Skeletal muscle tissue (tissue), 4 donors: ENCODE data around the gene PIGS. TPM values are rescaled to one million over a fixed set of nuclear protein-coding genes. Genes with fewer than 3 reads are reported as not detected.
"Not testable (repeated sequence)": the region's sequence is repeated elsewhere in the genome, so short reads cannot be mapped to it uniquely, and the experiment has no call there.

Source experiments
- H3K27ac ChIP-seq: one replicate; pipeline ENCODE4 v1.7.0; 2013; ENCODE audit warnings: mild to moderate bottlenecking, low read depth, low read length, inconsistent platforms
- H3K27me3 ChIP-seq, 3 donors: one replicate each; pipeline ENCODE4 v1.7.0; 2013; ENCODE audit warnings: low read length in 3 of 3; ENCODE audit not compliant: control insufficient read depth in 3 of 3, insufficient read depth in 3 of 3
- H3K36me3 ChIP-seq, 3 donors: one replicate each; pipeline ENCODE4 v1.7.0; 2013; ENCODE audit warnings: low read length in 3 of 3; ENCODE audit not compliant: control insufficient read depth in 3 of 3, insufficient read depth in 3 of 3
- H3K4me1 ChIP-seq, 3 donors: one replicate each; pipeline ENCODE4 v1.7.0; 2013; ENCODE audit warnings: low read length in 3 of 3, mild to moderate bottlenecking in 3 of 3; ENCODE audit not compliant: control insufficient read depth in 3 of 3, insufficient read depth in 3 of 3
- H3K4me3 ChIP-seq, 3 donors: one replicate each; pipeline ENCODE4 v1.7.0; 2013; ENCODE audit warnings: low read length in 3 of 3
- H3K9ac ChIP-seq, 3 donors: one replicate each; pipeline ENCODE4 v1.7.0; 2013; ENCODE audit warnings: low read length in 3 of 3, mild to moderate bottlenecking in 3 of 3, moderate library complexity in 2 of 3, low read depth in 1 of 3
- H3K9me3 ChIP-seq, 3 donors: one replicate each; pipeline ENCODE4 v1.7.0; 2013; ENCODE audit warnings: low read length in 3 of 3; ENCODE audit not compliant: control insufficient read depth in 3 of 3
- total RNA-seq: library from RNA; depleted of rRNA; stranded (reverse); fragments of >200 nt; gene quantifications from one replicate; pipeline ENCODE4 v1.2.3, GENCODE V29; 2014
- donor health status: Osteomylitis.

PIGS gene
- total RNA-seq, 1 donor from 2014 or later, result 19.3 TPM

DNA sequence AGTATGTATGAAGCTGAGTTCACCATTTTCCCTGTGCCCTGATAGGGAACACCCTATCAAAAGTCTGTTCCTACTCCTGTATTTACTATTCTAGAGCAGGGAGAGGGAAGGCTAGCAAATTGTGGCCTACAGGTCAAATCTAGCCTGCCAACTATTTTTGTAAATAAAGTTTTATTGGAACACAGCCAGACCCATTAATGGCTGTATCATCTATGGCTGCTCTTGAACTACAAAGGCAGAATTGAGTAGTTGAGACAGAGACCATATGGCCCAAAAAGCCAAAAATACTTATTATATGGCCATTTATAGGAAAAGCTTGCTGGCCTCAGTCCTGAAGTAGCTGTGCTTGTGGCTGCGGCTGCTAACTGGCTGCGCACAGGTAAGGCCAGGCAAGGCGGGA, 9.6 kb upstream of the PIGS start:
- H3K4me1 ChIP-seq, result peaks cover 6 to 10% (median 10%) of the 10 kb centered on the region in 3 donors
- no peak overlapping the region for H3K9ac ChIP-seq
- H3K36me3 ChIP-seq, result peaks cover 7 to 10% (median 8%) of the 10 kb centered on the region in 3 donors
- no peaks in the 10 kb centered on the region for H3K27me3 ChIP-seq
- H3K4me3 ChIP-seq, result no peak overlapping the region
- no peaks in the 10 kb centered on the region for H3K9me3 ChIP-seq
- no peak overlapping the region for H3K27ac ChIP-seq

DNA sequence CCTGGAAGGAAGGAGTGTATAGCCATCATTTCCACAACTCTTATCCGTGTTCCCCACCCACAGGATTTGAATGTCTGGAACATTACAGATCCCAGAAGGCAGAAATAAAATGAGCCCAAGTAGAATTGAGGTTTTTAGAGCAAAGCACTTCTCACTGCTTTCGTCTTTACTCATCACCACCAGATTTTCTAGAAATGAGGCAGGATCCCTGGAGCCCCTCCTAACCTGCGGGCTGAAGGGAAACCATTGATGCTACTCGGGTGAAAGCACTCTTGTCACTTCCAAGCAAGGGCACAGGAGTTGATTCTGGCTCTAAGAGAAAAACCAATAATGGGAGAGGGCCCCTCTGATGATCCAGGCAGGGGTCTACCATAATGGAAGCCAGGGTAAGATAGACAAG, 8.2 kb upstream of the PIGS start:
- peaks cover 10 to 11% (median 11%) of the 10 kb centered on the region in 3 donors for H3K4me1 ChIP-seq

DNA sequence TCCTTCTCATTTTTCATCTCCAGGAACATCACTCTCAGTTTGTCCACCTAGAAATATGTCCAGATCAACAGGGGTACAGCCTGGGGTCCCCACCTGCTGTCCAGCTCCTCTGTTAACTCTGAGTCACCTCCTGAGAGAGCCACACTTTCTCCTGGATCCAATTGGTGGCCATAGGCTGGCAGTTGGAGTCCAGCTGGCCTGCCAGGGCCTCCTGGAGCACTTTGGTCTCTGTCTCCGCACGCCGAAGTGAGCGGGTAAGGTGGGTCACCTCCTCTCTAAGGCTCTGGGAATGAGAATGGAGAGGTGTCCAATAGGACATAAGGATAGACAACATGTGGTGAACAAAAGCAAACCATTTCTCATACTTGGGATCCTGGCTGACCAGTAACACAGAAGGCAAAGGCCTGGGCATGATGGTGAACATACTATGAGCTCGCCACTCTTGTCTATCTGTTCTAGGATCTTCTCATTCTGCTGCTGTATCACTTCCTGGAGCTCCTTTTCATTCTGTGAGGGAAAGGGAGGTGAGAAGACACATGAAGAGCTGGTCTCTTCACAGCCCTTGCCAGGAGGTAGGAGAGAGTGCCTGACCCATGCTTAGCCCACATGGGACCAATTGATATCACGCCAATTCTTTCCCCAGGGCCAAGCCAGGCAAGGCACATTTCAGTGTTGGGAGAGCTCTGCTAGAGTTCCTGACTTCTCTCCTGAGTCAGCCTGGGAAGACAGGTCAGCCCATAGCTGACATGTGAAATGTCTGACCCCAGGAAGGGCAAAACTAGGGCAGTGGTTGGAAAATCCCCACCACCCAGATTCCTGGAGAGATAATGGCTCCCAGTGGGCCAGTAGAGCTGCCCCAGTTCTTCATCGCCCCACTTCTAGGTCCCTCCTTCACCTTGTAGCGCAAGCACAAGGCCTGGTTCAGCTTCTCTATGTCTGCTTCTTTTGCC, 7.2 kb upstream of the PIGS start:
- Histone ChIP-seq H3K4me3 (no peak overlapping the region), H3K27me3 (no peaks in the 10 kb centered on the region), H3K9me3 (no peaks in the 10 kb centered on the region), H3K36me3 (peaks cover 0 to 3% (median 0%) of the 10 kb centered on the region in 3 donors), H3K27ac (no peak overlapping the region), H3K4me1 (peaks cover 10 to 11% (median 11%) of the 10 kb centered on the region in 3 donors), H3K9ac (no peak overlapping the region)

More for the DNA sequence above, 8.2 kb upstream of the PIGS start:
- H3K27ac ChIP-seq, result no peak overlapping the region
- H3K36me3 ChIP-seq, result peaks cover 0 to 5% (median 3%) of the 10 kb centered on the region in 3 donors
- no peak overlapping the region for H3K9ac ChIP-seq
- no peak overlapping the region for H3K4me3 ChIP-seq
- no peaks in the 10 kb centered on the region for H3K27me3 ChIP-seq
- no peaks in the 10 kb centered on the region for H3K9me3 ChIP-seq

DNA sequence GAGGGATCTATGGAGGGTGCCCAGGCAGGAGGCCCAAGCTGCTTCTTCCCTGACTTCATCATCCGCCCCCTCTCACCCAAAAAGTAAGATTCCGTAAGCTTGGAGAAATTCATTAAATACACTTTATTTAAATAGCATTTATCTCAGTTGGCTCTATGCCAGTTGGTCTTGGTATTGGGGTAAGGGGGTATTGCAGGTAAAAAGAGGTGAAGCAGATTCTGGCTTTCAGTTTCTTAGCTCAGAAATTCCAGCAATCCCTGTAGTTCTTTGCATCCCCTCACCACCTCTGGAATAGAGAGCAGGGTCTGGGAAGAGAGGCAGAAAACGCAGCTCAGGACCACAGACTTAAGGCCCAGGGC, 6.1 kb upstream of the PIGS start:
- Histone ChIP-seq H3K4me3 (no peak overlapping the region), H3K4me1 (peaks cover 11 to 16% (median 12%) of the 10 kb centered on the region in 3 donors), H3K36me3 (no peaks in the 10 kb centered on the region), H3K27me3 (no peaks in the 10 kb centered on the region), H3K9me3 (no peaks in the 10 kb centered on the region), H3K9ac (no peak overlapping the region), H3K27ac (no peak overlapping the region)

DNA sequence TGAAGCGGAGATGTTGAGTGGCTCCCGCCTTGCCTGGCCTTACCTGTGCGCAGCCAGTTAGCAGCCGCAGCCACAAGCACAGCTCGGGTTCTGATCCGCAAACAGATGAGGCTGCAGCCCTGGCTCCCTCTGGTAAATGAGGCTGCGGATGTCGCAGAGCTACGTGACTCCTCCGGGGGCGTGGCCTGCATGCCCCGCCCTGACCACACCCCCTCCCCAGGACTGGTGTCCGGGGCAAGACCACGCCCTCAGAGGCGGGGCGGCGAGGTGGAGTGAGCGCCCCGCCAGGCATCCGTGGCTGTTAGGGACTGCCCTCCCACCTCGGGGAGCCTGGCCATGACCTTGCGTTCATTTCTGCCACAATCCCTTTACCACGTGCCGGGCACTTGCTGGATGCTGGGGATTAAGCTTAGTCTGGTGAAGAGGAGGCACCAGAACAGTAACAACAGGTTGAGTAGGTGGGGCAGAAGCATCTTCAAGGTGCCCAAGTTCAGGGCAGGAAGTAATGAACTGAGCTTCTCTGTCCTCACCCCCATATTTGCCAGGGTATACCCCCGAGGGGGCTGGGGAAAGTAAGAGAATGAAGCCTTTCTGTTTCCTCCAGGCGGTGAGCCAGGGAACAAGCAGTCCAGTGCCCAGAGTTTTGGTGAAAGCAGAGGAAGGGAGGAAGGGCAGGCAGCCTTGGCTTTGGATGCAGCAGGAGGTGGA, 5.6 kb upstream of the PIGS start, which contains the start of gene ALDOC:
ALDOC (minus strand) TSS at position 138 of the 708 bp plus-strand sequence. CDS start 1,363 bp downstream, outside the sequence.
- Histone ChIP-seq H3K4me1 (peaks cover 16 to 21% (median 17%) of the 10 kb centered on the region in 3 donors), H3K27ac (no peak within 1 kb of the TSS), H3K9me3 (no peaks in the 10 kb centered on the region), H3K27me3 (no peaks in the 10 kb centered on the region), H3K9ac (peak within 1 kb of the TSS in 1 of 3 donors; percentile 50), H3K36me3 (no peaks in the 10 kb centered on the region), H3K4me3 (peak within 1 kb of the TSS; percentile 54 to 68 (median 54))

DNA sequence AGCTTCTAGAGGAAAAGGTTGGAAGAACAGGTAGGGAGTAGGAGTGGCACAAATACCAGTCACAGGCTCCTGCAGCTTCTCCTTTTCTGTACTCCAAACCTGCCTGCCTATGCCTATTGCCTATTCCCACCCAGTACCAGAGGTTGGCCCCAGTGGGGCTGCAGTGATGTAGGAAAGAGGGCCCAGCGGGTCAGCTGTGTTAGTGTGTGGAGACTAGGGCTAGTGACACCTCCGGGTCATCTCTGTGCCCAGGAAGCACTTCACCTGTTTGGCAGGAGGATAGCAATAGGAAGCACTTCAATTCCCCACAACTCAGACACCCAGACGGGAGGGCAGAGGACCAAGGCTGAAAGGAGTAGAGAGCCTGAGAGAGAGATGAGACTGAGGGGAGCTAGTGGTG, 4.7 kb upstream of the PIGS start:
- H3K36me3 ChIP-seq, H3K9ac ChIP-seq, H3K4me3 ChIP-seq, H3K27ac ChIP-seq, H3K27me3 ChIP-seq, H3K9me3 ChIP-seq: not testable (repeated sequence)
- peaks cover 18 to 21% (median 20%) of the 10 kb centered on the region in 3 donors for H3K4me1 ChIP-seq

DNA sequence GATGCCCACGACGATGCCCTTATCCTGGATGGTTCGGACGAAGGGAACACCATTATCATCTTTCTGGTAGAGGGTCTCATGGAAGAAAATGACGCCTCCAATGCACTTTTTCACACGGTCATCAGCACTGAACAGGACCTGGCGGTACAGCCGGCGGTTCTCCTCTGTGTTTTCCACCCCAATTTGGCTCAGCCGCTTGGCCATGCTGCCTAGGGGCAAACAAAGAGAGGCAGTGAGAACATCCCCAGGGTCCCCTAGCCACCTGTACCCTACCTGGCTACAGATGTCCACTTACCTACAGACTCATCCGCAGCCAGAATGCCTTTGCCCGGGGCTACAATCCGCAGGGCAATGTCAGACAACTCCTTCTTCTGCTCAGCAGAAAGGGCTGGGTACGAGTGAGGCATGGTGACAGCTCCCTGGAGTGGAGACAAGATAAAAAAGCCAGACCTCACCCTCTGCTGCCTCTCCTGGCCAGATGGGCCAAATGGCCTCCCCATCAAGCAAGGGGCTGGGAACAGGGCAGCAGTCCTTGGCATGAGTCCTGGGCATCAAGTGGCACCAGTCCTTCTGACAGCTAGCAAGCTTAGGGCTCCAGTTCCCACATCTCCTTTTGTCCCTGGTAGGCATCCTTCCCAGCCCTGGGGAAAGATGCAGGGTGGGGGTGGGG, 3.9 kb upstream of the PIGS start:
- H3K27me3 ChIP-seq, result no peaks in the 10 kb centered on the region
- no peak overlapping the region for H3K4me3 ChIP-seq
- no peaks in the 10 kb centered on the region for H3K36me3 ChIP-seq
- H3K4me1 ChIP-seq, result peaks cover 23 to 26% (median 25%) of the 10 kb centered on the region in 3 donors
- H3K9ac ChIP-seq, result no peak overlapping the region
- H3K9me3 ChIP-seq, result no peaks in the 10 kb centered on the region
- H3K27ac ChIP-seq, result no peak overlapping the region

DNA sequence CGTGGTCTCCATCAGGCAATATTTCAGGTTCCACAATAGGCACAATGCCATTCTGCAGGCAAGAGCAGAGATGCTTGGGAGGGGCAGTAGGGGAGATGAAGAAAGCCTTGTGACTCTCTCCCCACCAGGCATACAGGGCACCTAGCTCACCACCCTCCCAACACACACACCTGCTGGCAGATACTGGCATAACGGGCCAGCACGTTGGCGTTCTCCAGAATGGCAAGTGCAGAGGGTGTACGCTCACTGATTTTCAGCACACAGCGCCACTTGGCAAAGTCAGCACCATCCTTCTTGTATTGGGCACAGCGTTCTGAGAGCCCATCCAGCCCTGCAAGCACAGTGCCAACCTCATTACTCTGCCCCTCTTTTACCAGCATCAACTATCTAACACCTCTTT, 3.2 kb upstream of the PIGS start:
- H3K9ac ChIP-seq, result no peak overlapping the region
- no peaks in the 10 kb centered on the region for H3K27me3 ChIP-seq
- H3K9me3 ChIP-seq, result no peaks in the 10 kb centered on the region
- H3K36me3 ChIP-seq, result no peaks in the 10 kb centered on the region
- no peak overlapping the region for H3K4me3 ChIP-seq
- H3K4me1 ChIP-seq, result peaks cover 26 to 28% (median 26%) of the 10 kb centered on the region in 3 donors
- no peak overlapping the region for H3K27ac ChIP-seq

DNA sequence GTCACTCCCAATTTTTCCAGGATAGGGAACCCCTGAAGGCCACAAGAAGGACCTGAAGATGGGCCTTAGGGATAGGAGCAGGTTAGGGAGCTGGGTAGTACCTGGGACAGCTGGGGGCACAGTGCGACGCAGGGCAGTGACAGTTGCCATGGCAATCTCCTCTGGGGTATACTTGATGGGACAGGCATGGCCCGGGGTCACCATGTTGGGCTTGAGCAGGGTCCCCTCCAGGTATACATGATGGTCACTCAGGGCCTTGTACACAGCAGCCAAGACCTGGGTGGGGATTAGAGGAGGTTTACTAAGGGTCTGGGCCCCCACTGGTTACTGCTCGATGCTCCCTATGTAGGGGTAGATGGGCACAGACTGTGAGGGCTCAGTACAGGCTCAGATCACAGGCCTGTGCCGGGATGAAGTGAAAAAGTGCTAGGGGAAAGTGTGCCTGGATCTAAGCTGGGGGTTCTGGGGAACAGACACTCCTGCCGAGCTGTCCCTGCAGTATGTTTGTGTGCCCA, 2.7 kb upstream of the PIGS start:
- Histone ChIP-seq H3K27me3 (no peaks in the 10 kb centered on the region), H3K27ac (no peak overlapping the region), H3K9ac (no peak overlapping the region), H3K4me3 (no peak overlapping the region), H3K36me3 (no peaks in the 10 kb centered on the region), H3K9me3 (no peaks in the 10 kb centered on the region), H3K4me1 (peaks cover 26 to 28% (median 26%) of the 10 kb centered on the region in 3 donors)
